ENCODE data around the gene GSPT1.

Gene GSPT1

GRCh38 chr16:11907160-11907970, 8.4 kb downstream of the GSPT1 start:
- Histone ChIP-seq H4K20me1 (ENCODE audit: insufficient read depth, low read length) (peaks cover 79% of the 10 kb centered on the region), H3K36me3 (ENCODE audit: insufficient read depth, low read length) (peaks cover 50% of the 10 kb centered on the region; the same call in 1 of the 2 replicates)

GRCh38 chr16:11903906-11904305, 11.8 kb downstream of the GSPT1 start:
- no peak overlapping the region for H3K4me3 ChIP-seq (ENCODE audit: low read depth in 1 of 2, low read length in 2 of 2)
- peaks cover 58% of the 10 kb centered on the region for H3K36me3 ChIP-seq (ENCODE audit: insufficient read depth, low read length)
- DNase-seq: no peak

More at GRCh38 chr16:11907160-11907970, 8.4 kb downstream of the GSPT1 start:
- Histone ChIP-seq H3K4me1 (ENCODE audit: insufficient read depth, low read length) (peaks cover 4% of the 10 kb centered on the region), H2AFZ (ENCODE audit: low read depth, low read length) (no peak overlapping the region), H3K9me3 (ENCODE audit: insufficient read depth, low read length, severe bottlenecking) (no peaks in the 10 kb centered on the region), H3K27ac (ENCODE audit: low read length) (no peak overlapping the region), H3K4me3 (ENCODE audit: low read depth in 1 of 2, low read length in 2 of 2) (no peak overlapping the region), H3K27me3 (ENCODE audit: insufficient read depth, low read length, poor library complexity) (no peaks in the 10 kb centered on the region), H3K79me2 (ENCODE audit: insufficient read depth, low read length) (peaks cover 95% of the 10 kb centered on the region), H3K4me2 (ENCODE audit: insufficient read depth, low read length) (no peak overlapping the region), H3K9ac (ENCODE audit: low read depth, low read length) (no peak overlapping the region)
- no peak for TF ChIP-seq EZH2 (IDR thresholded peaks at IDR 0.05; ENCODE audit: borderline replicate concordance, low read depth, low read length, severe bottlenecking)
- no peak for TF ChIP-seq CTCF (IDR thresholded peaks at IDR 0.05; ENCODE audit: borderline replicate concordance, extremely low read depth, low read length, poor library complexity, severe bottlenecking)
- no peak for DNase-seq
- no peak for ATAC-seq (ENCODE audit: insufficient read depth, low read depth)

DNA sequence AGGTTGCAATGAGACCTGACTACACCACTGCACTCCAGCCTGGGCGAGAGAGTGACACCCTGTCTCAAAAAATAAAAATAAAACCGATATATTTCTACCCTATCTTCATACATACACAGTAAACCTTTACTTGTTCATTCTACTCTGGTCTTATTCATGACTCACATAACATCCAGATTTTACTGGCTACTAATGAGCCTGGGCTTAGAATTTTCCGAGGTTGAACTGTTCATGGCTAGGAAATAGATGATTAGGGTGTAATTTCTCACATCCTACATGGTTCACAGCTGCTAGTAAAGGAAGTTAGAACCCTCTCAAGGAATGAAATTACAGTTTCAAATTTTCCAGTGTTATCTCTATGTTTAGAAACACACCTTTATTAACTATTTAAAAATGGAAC, 14.7 kb downstream of the GSPT1 start:
- Histone ChIP-seq H3K27me3 (ENCODE audit: insufficient read depth, low read length, poor library complexity) (no peaks in the 10 kb centered on the region), H3K9ac (ENCODE audit: low read depth, low read length) (no peak overlapping the region), H4K20me1 (ENCODE audit: insufficient read depth, low read length) (peaks cover 68% of the 10 kb centered on the region), H3K4me3 (ENCODE audit: low read depth in 1 of 2, low read length in 2 of 2) (no peak overlapping the region), H3K9me3 (ENCODE audit: insufficient read depth, low read length, severe bottlenecking) (no peaks in the 10 kb centered on the region), H3K36me3 (ENCODE audit: insufficient read depth, low read length) (peaks cover 64% of the 10 kb centered on the region), H3K27ac (ENCODE audit: low read length) (no peak overlapping the region), H2AFZ (ENCODE audit: low read depth, low read length) (no peak overlapping the region), H3K4me2 (ENCODE audit: insufficient read depth, low read length) (no peak overlapping the region), H3K79me2 (ENCODE audit: insufficient read depth, low read length) (peaks cover 94% of the 10 kb centered on the region), H3K4me1 (ENCODE audit: insufficient read depth, low read length) (no peaks in the 10 kb centered on the region)
- ATAC-seq (ENCODE audit: insufficient read depth, low read depth) (no peak), DNase-seq (no peak)
- TF ChIP-seq EZH2 (IDR thresholded peaks at IDR 0.05; ENCODE audit: borderline replicate concordance, low read depth, low read length, severe bottlenecking) (no peak), CTCF (IDR thresholded peaks at IDR 0.05; ENCODE audit: borderline replicate concordance, extremely low read depth, low read length, poor library complexity, severe bottlenecking) (no peak)

More at GRCh38 chr16:11903906-11904305, 11.8 kb downstream of the GSPT1 start:
- ATAC-seq (ENCODE audit: insufficient read depth, low read depth): no peak
- H3K9ac ChIP-seq (ENCODE audit: low read depth, low read length): no peak overlapping the region
- no peak for TF ChIP-seq CTCF (IDR thresholded peaks at IDR 0.05; ENCODE audit: borderline replicate concordance, extremely low read depth, low read length, poor library complexity, severe bottlenecking)
- no peak for TF ChIP-seq EZH2 (IDR thresholded peaks at IDR 0.05; ENCODE audit: borderline replicate concordance, low read depth, low read length, severe bottlenecking)
- H4K20me1 ChIP-seq (ENCODE audit: insufficient read depth, low read length): peaks cover 75% of the 10 kb centered on the region
- H3K27me3 ChIP-seq (ENCODE audit: insufficient read depth, low read length, poor library complexity): no peaks in the 10 kb centered on the region
- peaks cover 94% of the 10 kb centered on the region for H3K79me2 ChIP-seq (ENCODE audit: insufficient read depth, low read length)
- H3K9me3 ChIP-seq (ENCODE audit: insufficient read depth, low read length, severe bottlenecking): no peaks in the 10 kb centered on the region
- H3K4me2 ChIP-seq (ENCODE audit: insufficient read depth, low read length): no peak overlapping the region
- no peaks in the 10 kb centered on the region for H3K4me1 ChIP-seq (ENCODE audit: insufficient read depth, low read length)
- H3K27ac ChIP-seq (ENCODE audit: low read length): no peak overlapping the region
- H2AFZ ChIP-seq (ENCODE audit: low read depth, low read length): no peak overlapping the region

Data from DND-41 (cell line).